Gastroesophageal sphincter (tissue), 3 donors: Measurements from ENCODE around the gene IZUMO4.

Experiments used
- CTCF ChIP-seq, 4 experiments: fragments of 200-600 bp in 2 of 4; fragments of 450-650 bp in 2 of 4; sonication (generic) in 1 of 4; IDR thresholded peaks; one replicate each; pipeline ENCODE4 v1.5.1; 2017 to 2019; ENCODE audit warnings: antibody characterized with exemption in 4 of 4, mild to moderate bottlenecking in 2 of 4, moderate library complexity in 2 of 4
- POLR2A ChIP-seq, 2 donors: fragments of 450-650 bp; IDR thresholded peaks; one replicate each; pipeline ENCODE4 v1.6.1; 2017; ENCODE audit warnings: antibody characterized with exemption in 2 of 2, mild to moderate bottlenecking in 2 of 2, moderate library complexity in 1 of 2

DNA sequence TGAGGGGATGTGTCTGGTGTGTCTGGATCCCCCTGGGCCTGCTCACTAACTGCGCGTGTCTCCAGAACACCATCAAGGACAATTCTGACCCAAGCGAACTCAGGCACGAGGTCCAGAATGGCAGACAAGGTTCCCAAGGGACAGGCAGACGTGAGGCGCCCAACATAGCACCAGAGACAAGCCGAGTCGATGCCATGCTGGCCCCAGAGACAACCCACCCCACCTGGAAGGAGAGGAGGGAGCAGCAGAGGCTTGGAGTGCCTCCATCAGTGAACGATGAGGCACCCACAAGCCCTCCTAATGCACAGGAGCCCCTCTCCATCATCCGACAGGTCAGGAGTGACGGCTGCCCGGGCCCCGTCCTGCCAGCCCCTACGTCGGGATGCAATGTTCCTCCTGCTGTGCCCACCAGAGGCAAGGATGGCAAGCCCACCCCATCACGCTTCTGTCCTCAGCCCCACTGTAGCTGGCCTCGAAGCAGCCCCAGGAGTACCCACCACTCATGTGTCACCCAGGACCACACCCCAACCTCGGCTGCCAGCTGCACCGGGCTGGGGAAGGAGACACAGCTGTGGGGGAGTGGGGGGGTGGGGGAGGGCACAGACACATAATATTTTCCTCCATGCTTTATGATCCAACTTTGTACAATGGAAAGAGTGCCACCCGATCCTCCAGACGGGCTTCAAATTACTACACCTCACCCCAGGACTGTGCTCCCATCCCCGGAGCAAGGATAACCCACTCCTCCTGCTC is 42.8 kb downstream of the IZUMO4 start:
- TF ChIP-seq CTCF (IDR thresholded peaks at IDR 0.05) (no peak), POLR2A (IDR thresholded peaks at IDR 0.05) (no peak)
